Breast epithelium (tissue), 4 donors: Measurements from ENCODE around the gene NHLRC2. TPM values are rescaled to one million over a fixed set of nuclear protein-coding genes. Genes with fewer than 3 reads are reported as not detected.
A peak's percentile ranks its signal among the peaks of the same experiment; 100 is the strongest.
"Not testable (repeated sequence)": the region's sequence is repeated elsewhere in the genome, so short reads cannot be mapped to it uniquely, and the experiment has no call there.

ENCODE experiments used
- DNase-seq, 2 donors: peaks; one replicate each; pipeline ENCODE4 v3.0.0-alpha.2; 2019; ENCODE audit warnings: low spot score in 2 of 2
- H3K27ac ChIP-seq, 2 donors: fragments of 200-600 bp; sonication (generic) in 1 of 2; one replicate each; pipeline ENCODE4 v1.5.1; 2016 to 2019; ENCODE audit warnings: mild to moderate bottlenecking in 1 of 2
- H3K27me3 ChIP-seq, 2 donors: fragments of 200-600 bp; sonication (generic) in 1 of 2; one replicate each; pipeline versions ENCODE4 v1.5.1 to v1.6.0; 2017 to 2019; ENCODE audit warnings: control low read depth in 1 of 2, mild to moderate bottlenecking in 1 of 2
- H3K36me3 ChIP-seq: fragments of 200-600 bp; one replicate; pipeline ENCODE4 v1.5.1; 2019
- H3K4me1 ChIP-seq, 2 donors: fragments of 200-600 bp; sonication (generic); one replicate each; pipeline ENCODE4 v1.5.1; 2016 to 2019; ENCODE audit warnings: control low read depth in 1 of 2
- H3K4me3 ChIP-seq, 3 donors: fragments of 200-600 bp; sonication (generic); 1 replicate in 2 of 3; 2 replicates in 1 of 3; pipeline ENCODE4 v1.5.1; 2016 to 2019; ENCODE audit warnings: mild to moderate bottlenecking in 3 of 3, moderate library complexity in 2 of 3
- H3K9me3 ChIP-seq, 2 donors: fragments of 200-600 bp; sonication (generic) in 1 of 2; one replicate each; pipeline ENCODE4 v1.5.1; 2016 to 2019; ENCODE audit warnings: control low read depth in 1 of 2
- CTCF ChIP-seq, 3 donors: fragments of 450-650 bp; IDR thresholded peaks; one replicate each; pipeline ENCODE4 v1.5.1; 2016 to 2017; ENCODE audit warnings: antibody characterized with exemption in 3 of 3, mild to moderate bottlenecking in 3 of 3, moderate library complexity in 3 of 3
- POLR2A ChIP-seq: fragments of 450-650 bp; IDR thresholded peaks from one replicate; pipeline ENCODE4 v1.6.1; 2016; ENCODE audit warnings: antibody characterized with exemption, mild to moderate bottlenecking, moderate library complexity
- POLR2AphosphoS5 ChIP-seq, 3 donors: sonication (generic); formaldehyde crosslinking; IDR thresholded peaks; one replicate each; pipeline ENCODE4 v1.6.1; 2017; ENCODE audit warnings: antibody characterized with exemption in 3 of 3
- intact Hi-C: fragments of 100-400 bp; cut with DNase I; formaldehyde crosslinking; loops from one replicate; pipeline ENCODE4 v1.15.1; 2023; ENCODE audit warnings: low total_unique reads
- total RNA-seq, 3 donors: library from RNA; depleted of rRNA; stranded (reverse); fragments of >200 nt; gene quantifications; one replicate each; pipeline ENCODE4 v1.1.0, GENCODE V29; 2016

The NHLRC2 gene
- total RNA-seq, 3 donors from 2014 or later = 36.4 to 84.3 (median 56.0) TPM

GRCh38 chr10:113941140-113941539 lies 86.7 kb downstream of the NHLRC2 start:
- intact Hi-C loops = no loop called here
- Histone ChIP-seq H3K4me3 (no peak overlapping the region), H3K9me3 (no peaks in the 10 kb centered on the region), H3K36me3 (no peaks in the 10 kb centered on the region), H3K27ac (no peak overlapping the region), H3K4me1 (no peaks in the 10 kb centered on the region), H3K27me3 (no peaks in the 10 kb centered on the region)
- no peak for DNase-seq
- no peak for TF ChIP-seq CTCF (IDR thresholded peaks at IDR 0.05)
- no peak for TF ChIP-seq POLR2AphosphoS5 (IDR thresholded peaks at IDR 0.05)
- TF ChIP-seq POLR2A = no peak

GRCh38 chr10:113943196-113943595 lies 88.7 kb downstream of the NHLRC2 start:
- DNase-seq, H3K9me3 ChIP-seq, H3K27me3 ChIP-seq, intact Hi-C loops, H3K4me3 ChIP-seq, H3K27ac ChIP-seq, H3K4me1 ChIP-seq, H3K36me3 ChIP-seq: not testable (repeated sequence)

DNA sequence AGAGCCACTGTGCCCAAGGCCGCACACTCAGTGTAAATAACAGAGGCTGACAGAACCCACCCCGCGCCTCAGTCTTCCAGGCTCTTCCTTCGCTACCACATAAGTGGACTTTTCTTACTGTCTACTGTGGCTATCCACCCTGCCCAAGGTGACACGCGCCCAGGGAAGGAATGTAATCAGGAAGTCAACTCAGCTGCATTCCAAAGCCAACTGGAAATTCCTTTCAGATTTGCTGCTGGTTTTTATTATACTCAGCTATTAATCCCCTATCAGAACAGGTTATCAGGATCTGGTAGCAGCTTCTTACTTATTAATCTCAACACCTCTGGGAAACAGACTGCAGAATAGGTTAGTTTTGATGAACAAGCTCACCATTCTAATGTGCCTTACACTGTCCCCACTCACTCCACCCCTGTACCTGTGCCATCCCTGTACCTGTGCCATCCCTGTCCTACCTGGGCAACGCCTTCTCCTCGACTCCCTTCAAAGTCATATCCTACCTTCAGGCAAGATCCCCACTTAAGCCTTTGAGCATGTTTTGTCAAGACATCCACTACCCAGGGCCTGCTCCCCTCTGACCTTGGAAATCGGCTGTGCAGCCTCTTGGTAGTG lies 90.7 kb downstream of the NHLRC2 start:
- TF ChIP-seq POLR2A (no peak), POLR2AphosphoS5 (IDR thresholded peaks at IDR 0.05) (no peak), CTCF (IDR thresholded peaks at IDR 0.05) (no peak)
- DNase-seq = peak in 1 of 2 donors; percentile 40
- no peaks in the 10 kb centered on the region for H3K9me3 ChIP-seq
- intact Hi-C loops = no loop called here
- peak overlapping the region in 1 of 2 donors; percentile 1 for H3K27ac ChIP-seq
- H3K4me3 ChIP-seq = no peak overlapping the region
- H3K36me3 ChIP-seq = no peaks in the 10 kb centered on the region
- no peaks in the 10 kb centered on the region for H3K27me3 ChIP-seq
- no peaks in the 10 kb centered on the region for H3K4me1 ChIP-seq

GRCh38 chr10:113945687-113946085 lies 91.2 kb downstream of the NHLRC2 start:
- DNase-seq = no peak
- Histone ChIP-seq H3K36me3 (no peaks in the 10 kb centered on the region), H3K4me1 (no peaks in the 10 kb centered on the region), H3K4me3 (no peak overlapping the region), H3K9me3 (no peaks in the 10 kb centered on the region), H3K27ac (peak overlapping the region in 1 of 2 donors; percentile 1), H3K27me3 (no peaks in the 10 kb centered on the region)
- TF ChIP-seq CTCF (IDR thresholded peaks at IDR 0.05) = no peak
- no peak for TF ChIP-seq POLR2A
- no peak for TF ChIP-seq POLR2AphosphoS5 (IDR thresholded peaks at IDR 0.05)
- intact Hi-C loops = no loop called here

DNA sequence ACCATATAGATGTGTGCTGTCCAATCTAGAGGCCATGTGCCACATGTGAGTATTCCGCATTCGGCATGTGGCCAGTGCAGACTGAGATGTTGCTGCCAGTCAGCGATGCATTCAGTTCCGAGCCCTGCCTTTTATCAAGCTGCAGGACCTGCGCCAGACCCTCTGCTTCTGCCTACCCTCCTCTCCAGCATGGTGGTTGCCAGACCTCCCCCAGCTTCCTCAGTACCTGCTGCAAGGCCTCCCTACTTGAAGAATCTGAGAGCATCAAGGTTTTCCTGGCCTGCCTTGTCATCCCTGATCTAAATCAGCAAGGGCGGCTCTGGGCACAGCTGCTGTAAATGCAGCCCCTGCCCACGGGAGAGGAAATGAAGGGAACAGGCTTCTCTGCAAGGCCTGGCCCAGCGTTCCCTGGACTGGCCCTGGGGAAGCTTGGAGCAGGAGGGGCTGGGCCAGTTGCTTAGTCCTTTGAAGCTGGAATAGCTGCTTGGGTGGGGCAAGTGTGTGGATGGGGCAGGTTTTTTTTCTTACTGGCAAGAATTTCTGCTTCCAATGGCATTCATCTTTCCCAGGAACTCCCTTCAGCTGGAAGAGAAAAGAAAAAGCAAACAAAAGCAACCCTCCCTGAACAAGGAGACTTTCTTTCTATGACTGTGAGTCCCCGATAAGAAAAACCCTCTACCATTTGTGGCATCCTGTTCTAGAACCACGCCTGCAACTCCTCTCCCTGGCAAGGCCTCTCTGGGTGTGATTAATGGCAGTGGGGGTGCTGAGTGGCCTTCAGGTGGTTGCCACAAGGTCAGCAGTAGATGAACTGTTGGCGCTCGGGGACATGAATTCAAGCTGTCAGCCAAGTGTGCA lies 93.0 kb downstream of the NHLRC2 start:
- H3K4me1 ChIP-seq = no peaks in the 10 kb centered on the region
- TF ChIP-seq CTCF (IDR thresholded peaks at IDR 0.05) = no peak
- no peak overlapping the region for H3K4me3 ChIP-seq
- H3K27me3 ChIP-seq = no peaks in the 10 kb centered on the region
- intact Hi-C loops = no loop called here
- no peaks in the 10 kb centered on the region for H3K9me3 ChIP-seq
- H3K27ac ChIP-seq = no peak overlapping the region
- DNase-seq = no peak
- H3K36me3 ChIP-seq = no peaks in the 10 kb centered on the region
